ENCODE data around the gene ABHD17A. TPM values are rescaled to one million over a fixed set of nuclear protein-coding genes. Genes with fewer than 3 reads are reported as not detected.

The ABHD17A gene
- total RNA-seq, 1 donor from 2014 or later = 62.0 TPM

- no peak for TF ChIP-seq CTCF (IDR thresholded peaks at IDR 0.05; ENCODE audit: unreplicated experiment)
- Mint-ChIP-seq H3K27me3 (ENCODE audit: low read depth) (no peaks in the 10 kb centered on the region), H3K4me1 (peaks cover 13% of the 10 kb centered on the region), H3K4me3 (no peak overlapping the region), H3K9me3 (no peaks in the 10 kb centered on the region), H3K36me3 (peaks cover 9% of the 10 kb centered on the region), H3K27ac (no peak overlapping the region)
- no peak for DNase-seq (ENCODE audit: low spot score in 2 of 2, unreplicated experiment in 2 of 2)
Observed at GRCh38 chr19:1909761-1910080, 24.4 kb upstream of the ABHD17A start.

GRCh38 chr19:1908364-1908678, 23.0 kb upstream of the ABHD17A start:
- H3K4me1 Mint-ChIP-seq = peaks cover 24% of the 10 kb centered on the region
- peaks cover 7% of the 10 kb centered on the region for H3K36me3 Mint-ChIP-seq
- no peaks in the 10 kb centered on the region for H3K27me3 Mint-ChIP-seq (ENCODE audit: low read depth)
- DNase-seq (ENCODE audit: low spot score in 2 of 2, unreplicated experiment in 2 of 2) = no peak
- H3K27ac Mint-ChIP-seq = no peak overlapping the region
- no peak overlapping the region for H3K4me3 Mint-ChIP-seq
- no peak for TF ChIP-seq CTCF (IDR thresholded peaks at IDR 0.05; ENCODE audit: unreplicated experiment)
- H3K9me3 Mint-ChIP-seq = no peaks in the 10 kb centered on the region

GRCh38 chr19:1907563-1908363, 22.5 kb upstream of the ABHD17A start:
- no peak overlapping the region for H3K4me3 Mint-ChIP-seq
- H3K27me3 Mint-ChIP-seq (ENCODE audit: low read depth) = no peaks in the 10 kb centered on the region
- no peak for TF ChIP-seq CTCF (IDR thresholded peaks at IDR 0.05; ENCODE audit: unreplicated experiment)
- H3K36me3 Mint-ChIP-seq = peaks cover 4% of the 10 kb centered on the region
- H3K9me3 Mint-ChIP-seq = no peaks in the 10 kb centered on the region
- DNase-seq (ENCODE audit: low spot score in 2 of 2, unreplicated experiment in 2 of 2) = no peak
- peaks cover 29% of the 10 kb centered on the region for H3K4me1 Mint-ChIP-seq
- no peak overlapping the region for H3K27ac Mint-ChIP-seq

GRCh38 chr19:1906985-1907562, 21.8 kb upstream of the ABHD17A start:
- peak overlapping the region; percentile 30 for H3K4me3 Mint-ChIP-seq
- H3K27ac Mint-ChIP-seq = no peak overlapping the region
- H3K4me1 Mint-ChIP-seq = peaks cover 29% of the 10 kb centered on the region
- peaks cover 4% of the 10 kb centered on the region for H3K36me3 Mint-ChIP-seq
- TF ChIP-seq CTCF (IDR thresholded peaks at IDR 0.05; ENCODE audit: unreplicated experiment) = no peak
- H3K27me3 Mint-ChIP-seq (ENCODE audit: low read depth) = no peaks in the 10 kb centered on the region
- H3K9me3 Mint-ChIP-seq = no peaks in the 10 kb centered on the region
- DNase-seq (ENCODE audit: low spot score in 2 of 2, unreplicated experiment in 2 of 2) = no peak

GRCh38 chr19:1905863-1906375, 20.6 kb upstream of the ABHD17A start:
- peak overlapping the region; percentile 83 for H3K4me3 Mint-ChIP-seq
- peak overlapping the region; percentile 98 for H3K27ac Mint-ChIP-seq
- no peaks in the 10 kb centered on the region for H3K9me3 Mint-ChIP-seq
- H3K27me3 Mint-ChIP-seq (ENCODE audit: low read depth) = no peaks in the 10 kb centered on the region
- peaks cover 29% of the 10 kb centered on the region for H3K4me1 Mint-ChIP-seq
- no peak for TF ChIP-seq CTCF (IDR thresholded peaks at IDR 0.05; ENCODE audit: unreplicated experiment)
- DNase-seq (ENCODE audit: low spot score in 2 of 2, unreplicated experiment in 2 of 2) = no peak
- peaks cover 4% of the 10 kb centered on the region for H3K36me3 Mint-ChIP-seq

Measured in mesothelial cell of epicardium (in vitro differentiated cells).